Activated effector memory CD4-positive, alpha-beta T cell treated with Interleukin-2 at 50 U/mL for 16 hours (primary cell): ENCODE data around the gene ANKUB1.

ENCODE experiments used
- DNase-seq: peaks from one replicate; pipeline ENCODE4 v3.0.0-alpha.2; 2020

Gene ANKUB1

DNA sequence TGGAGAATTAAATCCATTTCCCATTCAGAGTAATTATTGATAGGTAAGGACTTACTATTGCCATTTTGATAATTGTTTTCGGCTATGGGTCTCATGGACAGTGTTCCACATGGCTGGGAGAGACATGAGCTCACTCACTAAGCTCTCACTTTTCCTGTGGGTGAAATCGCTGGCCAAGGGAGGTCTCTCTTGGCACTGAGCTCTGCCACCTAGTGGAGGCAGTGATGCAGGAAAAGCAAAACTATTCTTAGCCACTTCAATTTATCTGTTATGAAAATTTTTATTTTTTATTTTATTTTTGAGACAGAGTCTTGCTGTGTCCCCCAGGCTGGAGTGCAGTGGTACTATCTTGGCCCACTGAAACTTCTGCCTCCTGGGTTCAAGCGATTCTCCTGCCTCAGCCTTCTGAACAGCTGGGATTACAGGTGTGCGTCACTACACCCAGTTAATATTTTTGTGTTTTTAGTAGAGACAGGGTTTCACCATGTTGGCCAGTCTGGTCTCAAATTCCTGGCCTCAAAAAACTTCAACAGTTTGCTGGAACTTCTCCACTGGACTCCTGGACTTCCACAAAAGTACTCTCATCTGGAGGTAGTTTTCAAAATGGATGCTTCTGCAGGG is 16.0 kb upstream of the ANKUB1 start:
- peak; percentile 24 for DNase-seq

DNA sequence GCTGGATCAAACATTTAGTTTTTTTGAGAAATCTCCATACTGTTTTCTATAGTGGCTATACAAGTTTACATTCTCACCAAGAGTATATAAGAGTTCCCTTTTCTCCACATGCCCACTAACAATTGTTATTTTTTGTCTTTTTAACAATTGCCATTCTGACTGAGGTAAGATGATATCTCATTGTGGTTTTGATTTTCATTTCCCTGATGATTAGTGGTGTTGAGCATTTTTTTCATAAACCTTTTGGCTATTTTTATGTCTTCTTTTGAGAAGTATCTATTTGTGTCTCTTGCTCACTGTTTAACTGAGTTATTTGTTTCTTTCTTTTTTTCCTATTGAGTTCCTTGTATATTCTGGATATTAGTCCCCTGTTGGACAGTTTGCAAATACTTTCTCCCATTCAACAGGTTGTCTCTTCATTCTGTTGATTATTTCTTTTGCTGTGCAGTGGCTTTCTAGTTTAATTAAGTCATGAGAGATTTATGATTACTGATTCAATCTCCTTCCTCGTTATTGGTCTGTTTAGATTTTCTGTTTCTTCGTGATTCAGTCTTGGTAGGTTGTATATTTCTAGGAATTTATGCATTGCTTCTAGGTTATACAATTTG is 13.9 kb upstream of the ANKUB1 start:
- no peak for DNase-seq

DNA sequence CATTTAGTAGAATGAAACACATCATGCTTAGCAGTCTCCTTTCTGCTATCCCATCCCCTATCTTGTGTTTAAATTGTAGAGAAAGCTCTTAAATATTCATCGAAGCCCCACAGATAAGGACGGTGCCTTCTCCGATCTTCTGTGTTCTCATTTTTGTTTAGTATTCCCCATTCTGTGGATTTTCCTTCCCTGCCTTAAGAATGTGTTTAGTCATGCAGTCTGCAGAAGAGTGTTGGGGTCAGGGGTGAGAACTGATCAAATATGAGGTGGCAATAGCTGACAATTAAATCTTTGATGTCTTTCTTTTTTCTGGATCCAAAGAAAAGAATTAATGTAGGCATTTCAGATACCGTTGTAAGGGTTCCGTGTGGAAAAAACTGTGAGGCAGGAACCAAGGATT is 9.3 kb upstream of the ANKUB1 start:
- DNase-seq: no peak

DNA sequence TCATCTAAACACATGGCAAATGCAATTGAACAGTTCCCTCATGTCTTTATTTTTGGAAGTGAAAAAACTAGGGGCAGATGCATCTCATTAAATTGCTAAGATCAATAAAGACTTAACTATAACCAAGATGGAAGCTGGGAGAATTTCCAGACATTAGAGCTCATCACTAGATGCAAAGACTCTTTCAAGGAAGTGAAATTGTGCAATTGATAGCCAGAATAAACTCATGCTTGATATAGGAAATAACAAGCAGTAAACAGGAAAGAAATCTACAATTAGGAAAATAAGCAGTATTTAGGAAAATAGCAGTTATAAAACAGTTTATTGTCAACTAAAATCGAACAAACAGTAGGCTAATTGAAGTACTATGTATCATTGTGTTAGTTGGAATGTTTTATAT is 8.8 kb upstream of the ANKUB1 start:
- DNase-seq: no peak

DNA sequence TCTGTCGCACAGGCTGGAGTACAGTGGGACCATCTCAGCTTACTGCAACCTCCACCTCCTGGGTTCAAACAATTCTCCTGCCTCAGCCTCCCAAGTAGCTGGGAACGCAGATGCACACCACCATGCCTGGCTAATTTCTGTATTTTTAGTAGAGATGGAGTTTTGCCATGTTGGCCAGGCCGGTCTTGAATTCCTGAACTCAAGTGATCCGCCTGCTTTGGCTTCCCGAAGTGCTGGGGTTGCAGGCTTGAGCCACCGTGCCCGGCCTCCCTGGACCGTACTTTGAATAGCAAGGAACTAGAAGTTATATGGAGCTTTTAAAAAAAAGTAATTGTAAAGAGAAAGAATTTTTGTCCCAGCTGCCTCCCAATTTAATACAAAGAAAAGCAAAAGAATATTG is 8.3 kb upstream of the ANKUB1 start:
- DNase-seq: no peak

DNA sequence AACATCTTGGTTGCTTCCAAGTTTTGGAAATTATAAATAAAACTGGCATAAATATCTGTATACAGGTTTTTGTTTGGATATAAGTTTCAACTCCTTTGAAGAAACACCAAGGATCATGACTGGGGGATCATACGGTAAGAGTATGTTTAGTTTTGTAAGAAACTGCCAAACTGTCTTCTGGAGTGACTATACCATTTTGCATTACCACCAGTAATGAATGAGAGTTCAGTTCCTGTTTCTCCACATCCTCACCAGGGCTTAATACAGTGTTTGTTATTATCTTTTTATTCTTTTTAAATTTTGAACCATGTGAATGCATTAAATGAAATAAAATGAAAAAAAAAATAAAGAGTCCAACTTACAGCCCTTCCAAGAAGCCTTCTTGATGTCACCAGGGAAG is 3.7 kb upstream of the ANKUB1 start:
- no peak for DNase-seq

DNA sequence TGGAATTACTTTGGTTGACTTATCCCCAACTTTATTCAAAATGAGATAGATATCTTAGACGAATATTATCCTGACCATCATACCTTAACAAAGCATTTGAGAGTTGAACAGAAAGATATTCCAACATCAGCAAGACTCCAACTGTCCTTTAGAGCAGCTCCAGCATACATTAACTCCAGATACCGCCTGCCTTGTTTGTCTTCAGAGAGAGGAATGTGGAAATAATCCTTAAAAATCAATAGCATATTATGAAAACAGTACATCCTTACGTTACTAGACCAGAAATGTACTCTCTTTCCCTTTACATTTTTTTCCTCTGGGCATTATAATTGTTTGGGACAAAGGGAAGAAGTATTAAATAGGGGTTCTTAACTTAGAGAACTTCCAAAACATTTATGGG is 1.7 kb downstream of the ANKUB1 start:
- no peak for DNase-seq

DNA sequence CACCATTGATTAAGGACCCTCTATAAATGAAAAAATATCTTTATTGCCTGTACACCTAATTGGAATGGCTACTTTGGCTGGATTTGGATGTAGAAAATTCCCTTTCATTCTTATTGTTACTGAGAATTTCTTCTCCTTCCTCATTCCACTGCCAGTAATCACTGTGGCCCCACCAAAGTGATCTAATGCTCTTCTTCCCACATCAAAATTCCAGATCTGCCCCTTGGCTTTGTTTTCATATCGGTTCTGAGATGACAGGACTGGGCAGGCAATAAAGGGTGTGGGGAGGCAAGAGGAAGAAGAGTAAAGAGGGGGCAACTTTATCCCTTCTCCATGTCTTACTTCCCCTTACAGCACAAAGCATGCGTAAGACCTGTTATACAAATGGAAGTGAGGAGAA is 2.1 kb downstream of the ANKUB1 start:
- DNase-seq: no peak

DNA sequence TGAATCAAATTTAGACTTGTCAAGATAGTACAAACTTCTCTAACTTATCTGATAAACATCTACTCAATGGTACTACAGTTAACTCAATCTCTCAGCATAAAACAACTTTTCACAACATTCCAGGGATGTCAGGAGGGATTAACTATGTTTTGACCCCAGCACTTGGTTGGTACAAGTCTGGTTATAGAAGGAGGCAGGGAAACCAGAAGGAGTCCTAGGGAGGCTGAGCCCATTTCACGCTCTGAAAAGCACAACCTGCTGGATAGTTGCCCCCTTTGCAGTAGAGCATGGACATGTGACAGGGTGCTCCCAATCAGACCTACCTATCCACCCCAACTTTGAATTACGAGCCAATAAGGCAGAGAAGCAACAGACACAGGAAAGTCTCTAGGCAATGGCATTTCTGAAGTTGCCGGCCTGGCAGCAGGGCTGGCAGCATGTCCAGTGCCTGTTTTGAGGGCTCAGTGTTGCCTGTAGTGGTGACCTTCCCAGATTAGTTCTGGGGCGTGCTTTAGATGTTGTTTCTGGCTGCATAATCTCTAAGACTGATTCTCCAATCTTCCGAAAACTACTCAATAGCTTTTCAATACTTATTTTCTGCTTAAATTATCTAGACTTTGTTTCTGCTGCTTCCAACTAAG is 8.2 kb downstream of the ANKUB1 start:
- no peak for DNase-seq

DNA sequence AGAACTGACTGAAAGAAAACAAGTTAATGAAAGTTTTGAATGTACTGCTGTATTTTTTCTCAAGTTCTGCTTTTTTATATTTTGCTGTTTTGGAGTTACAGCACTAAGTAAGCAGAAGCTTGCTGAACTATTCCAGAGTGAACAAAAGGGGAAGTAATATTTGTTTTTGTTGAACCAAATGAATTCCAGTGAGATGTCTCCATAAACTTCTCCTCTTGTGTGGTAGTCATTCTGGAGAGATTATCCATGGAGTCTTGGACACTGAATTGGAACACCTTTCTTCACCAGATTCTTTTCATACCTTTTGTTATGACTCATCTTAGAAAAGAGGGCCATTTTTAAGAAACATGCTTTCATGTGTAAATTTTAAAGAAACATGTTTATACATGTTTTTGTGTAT is 8.8 kb downstream of the ANKUB1 start:
- no peak for DNase-seq

DNA sequence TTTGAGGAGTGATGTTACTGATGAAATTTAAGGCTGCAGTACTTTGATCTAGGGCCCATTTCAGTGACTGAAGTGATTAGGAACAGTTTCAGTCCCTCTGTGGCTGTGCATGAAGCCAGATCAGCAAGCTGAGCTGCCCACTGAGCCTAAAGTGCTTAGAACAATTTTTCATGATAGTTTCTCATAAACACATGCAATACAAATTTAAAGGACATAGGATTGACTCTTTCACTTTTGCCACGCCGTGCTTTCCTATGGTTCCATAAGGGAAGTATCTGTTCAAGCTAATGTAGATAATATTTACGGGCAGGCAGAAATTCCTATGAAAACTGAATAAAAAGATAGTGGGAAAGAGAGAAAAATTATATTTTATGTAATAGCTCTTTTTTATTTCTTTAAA is 10.6 kb downstream of the ANKUB1 start:
- no peak for DNase-seq

DNA sequence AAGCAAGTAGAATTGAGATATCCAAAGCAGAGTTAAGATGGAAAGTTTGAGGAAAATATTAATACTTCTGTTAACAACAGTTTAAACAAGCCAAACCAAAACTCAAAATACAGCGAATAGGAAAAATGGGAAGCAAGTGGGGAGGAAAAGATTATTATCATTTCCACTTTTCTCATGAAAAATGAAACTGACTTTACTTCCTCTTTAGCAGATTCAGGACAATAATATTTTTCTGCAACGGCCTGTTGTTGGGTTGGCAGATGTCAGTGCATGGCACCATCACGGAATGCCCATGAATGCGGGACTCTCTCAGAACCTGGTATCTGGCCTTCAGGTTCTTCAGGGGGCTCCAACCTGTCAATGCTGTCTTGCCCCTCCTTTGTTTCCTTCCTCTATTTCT is 11.1 kb downstream of the ANKUB1 start:
- DNase-seq: no peak

DNA sequence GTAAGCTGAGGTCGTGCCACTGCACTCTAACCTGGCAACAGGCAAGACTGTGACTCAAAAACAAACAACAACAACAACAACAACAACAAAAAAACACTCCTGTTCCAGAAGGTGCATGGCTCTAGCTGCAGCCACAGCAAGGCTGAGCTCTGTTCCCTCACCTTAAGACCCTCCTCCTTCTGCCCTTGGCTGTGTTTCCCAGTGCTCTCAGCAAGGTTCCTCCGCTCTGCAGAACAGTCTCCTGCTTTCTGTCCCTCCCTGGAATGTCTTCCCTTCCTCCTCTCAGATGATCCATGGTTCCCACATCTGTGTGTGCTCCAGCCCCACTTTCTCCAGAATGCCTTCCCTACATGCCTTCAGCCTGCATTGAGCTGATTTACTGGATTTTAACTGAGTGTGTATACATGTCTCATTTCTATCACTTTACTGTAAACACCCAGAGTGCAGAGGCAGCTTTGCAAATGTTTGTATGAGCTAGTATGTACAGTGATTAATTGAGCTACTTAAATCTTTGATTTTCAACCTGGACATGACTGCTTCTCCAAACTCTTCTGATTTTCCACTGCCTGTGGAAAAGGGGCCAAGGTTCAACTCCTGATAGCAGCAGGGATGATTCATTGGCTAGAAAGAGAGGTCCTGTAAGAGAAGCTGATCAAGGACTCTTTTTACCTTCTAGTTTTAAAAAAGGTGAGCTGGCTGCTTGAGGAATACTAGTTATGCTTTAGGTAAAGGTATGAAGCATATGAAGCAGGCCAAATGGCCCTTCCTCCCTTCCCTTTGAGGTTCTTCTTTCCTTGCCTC is 14.7 kb downstream of the ANKUB1 start:
- DNase-seq: no peak

DNA sequence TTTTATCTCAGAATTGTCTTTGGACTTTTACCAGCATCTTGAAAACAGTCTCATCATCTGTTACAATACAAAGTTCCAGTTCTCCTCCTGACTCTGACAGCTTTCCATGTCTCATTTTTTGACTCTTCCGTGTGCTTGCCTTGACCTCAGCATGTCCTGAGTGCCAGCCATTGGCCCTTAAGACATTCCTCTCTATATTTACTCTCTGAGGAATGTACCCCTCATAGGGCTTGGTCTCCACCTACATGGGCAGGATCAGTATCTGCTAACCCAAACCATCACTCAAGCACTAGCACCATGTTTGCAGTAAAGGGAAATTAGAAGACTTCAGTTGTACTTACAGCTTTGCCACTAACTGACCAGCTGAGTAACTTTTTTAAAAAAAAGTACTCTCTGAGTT is 16.2 kb downstream of the ANKUB1 start:
- DNase-seq: no peak

DNA sequence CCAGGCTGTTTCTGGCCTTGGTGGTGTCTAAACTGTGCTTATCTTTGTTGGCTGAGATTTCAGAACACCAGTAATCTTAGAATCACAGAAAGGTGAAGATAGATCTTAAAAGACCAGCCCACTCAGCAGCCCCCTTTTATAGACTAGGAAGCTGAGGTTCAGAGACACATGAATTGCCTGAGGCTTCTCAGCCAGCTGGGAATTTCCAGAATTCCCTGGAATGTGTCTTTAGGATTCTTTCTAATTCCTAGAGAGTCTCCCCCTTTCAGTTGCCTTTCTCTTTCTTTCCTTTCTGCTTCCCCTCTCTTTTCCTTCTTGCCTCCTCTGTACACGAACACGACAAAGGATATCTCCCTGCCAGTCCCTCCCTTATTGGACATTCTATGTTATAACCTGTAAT is 19.5 kb downstream of the ANKUB1 start:
- no peak for DNase-seq

DNA sequence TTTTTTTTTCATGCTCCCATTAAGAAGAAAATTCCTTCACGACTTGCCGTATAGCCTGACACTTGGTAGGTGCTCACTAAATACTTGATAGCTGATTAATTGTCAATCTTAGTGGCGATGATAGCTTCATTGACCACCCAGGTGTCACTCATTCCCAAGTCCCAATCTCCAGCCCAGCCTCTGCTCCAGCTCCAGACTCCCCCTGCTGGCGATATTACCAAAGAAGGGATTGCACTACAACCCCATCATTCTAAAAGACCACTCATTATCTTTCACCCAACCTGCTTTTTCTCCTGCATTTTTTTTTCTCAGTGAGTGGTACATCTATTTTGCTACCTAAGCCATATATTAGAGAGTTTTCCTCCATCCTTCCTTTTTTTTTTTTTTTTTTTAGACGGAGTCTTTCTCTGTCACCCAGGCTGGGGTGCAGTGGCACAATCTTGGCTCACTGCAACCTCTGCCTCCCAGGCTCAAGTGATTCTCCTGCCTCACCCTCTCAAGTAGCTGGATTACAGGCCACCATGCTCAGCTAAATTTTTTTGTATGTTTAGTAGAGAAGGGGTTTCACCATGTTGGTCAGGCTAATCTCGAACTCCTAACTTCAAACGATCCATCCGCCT is 20.6 kb downstream of the ANKUB1 start:
- no peak for DNase-seq

DNA sequence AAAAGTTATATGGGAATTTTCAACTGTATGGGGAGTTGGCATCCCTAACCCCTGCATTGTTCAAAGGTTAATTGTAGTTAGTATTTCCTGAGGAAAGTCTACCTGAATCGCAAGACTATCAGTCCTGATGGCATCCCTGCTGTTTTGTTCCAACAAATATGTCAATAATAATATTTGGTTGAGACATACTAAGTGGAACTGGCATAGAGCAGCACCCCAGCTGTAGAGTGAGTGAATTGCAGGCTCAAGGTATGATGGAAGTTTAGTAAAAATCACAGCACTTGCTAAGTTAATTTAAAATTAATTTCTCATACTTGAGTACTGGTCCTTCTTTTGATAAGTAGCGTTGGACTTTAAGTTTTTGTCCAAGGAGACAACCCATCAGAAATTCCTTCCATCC is 22.1 kb downstream of the ANKUB1 start:
- DNase-seq: no peak

DNA sequence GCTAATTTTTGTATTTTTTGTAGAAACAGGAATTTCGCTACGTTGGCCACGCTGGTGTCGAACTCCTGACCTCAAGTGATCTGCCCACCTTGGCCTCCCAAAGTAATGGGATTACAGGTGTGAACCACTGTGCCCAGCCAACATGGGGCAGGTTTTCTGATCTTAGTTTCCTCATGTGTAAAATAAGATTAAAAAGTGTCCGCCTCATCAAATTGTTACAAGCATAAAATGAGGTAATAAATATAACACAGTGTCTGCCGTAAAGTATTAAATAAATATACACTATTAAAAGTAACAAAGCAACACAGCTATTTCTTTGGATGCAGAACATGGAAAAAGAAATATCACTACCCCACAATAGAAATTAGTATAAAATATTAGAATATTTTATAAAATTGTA is 23.6 kb downstream of the ANKUB1 start:
- no peak for DNase-seq

DNA sequence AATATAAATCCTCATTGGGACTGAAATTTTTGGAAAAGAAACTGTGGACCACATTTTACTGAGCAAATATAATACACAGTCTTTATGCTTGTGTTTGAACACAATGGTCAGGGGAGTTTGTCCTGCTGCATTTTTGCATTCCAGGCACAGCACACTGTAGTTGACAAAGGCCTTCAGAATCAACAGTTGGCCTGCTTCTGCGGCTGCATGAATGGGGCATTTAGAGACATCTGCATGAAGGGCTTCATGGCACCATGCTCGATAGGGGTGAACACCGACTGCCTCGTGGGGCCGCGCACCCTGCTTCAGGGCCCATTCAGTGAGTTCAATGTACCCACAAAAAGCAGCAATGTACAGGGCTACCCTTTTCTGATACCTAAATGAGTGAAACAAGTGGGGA is 24.6 kb downstream of the ANKUB1 start:
- DNase-seq: no peak

DNA sequence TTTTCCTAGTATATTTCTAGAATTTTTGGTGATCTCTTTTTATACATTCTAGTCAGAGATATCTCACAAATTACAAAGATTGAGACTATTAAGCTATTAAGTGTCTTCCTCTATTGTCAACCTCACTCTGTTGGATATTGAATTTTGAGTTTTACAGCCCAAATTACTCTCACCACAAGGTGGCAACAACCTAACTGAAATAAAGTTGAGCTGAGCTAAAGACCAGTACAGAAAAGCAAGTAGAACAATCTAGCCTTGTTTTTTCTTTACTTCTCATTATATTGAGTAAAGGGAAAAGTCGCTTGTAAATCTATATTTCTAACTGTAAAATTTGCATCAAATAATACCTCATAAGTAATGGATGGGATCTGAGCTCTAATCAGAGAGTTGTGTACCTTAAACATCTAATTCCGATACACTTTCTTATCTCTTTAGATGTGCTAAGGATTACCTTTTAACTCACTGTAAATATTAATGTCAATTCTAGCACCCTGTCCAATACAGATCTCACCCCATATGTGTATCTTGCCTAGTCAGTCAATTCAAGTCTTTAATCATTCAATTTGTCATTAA is 26.5 kb downstream of the ANKUB1 start:
- DNase-seq: no peak

DNA sequence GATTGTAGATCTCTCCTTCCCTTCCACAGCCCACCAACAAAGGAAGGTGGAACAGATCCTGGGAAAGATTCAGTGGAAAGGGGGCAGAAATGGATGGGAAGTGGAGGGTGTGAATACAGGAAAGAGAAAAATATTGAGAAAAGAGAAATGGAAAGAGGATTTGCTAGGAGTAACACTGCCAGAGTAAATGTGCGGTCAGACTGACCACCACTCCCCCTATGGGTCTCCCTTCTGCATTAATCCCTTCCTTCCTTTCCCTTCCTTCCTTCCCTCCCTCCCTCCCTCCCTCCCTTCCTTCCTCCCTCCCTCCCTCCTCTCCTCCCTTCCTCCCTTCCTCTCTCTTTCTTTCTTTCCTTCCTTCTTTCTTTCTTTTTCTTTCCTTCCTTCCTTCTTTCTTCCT is 28.1 kb downstream of the ANKUB1 start:
- DNase-seq: no peak

DNA sequence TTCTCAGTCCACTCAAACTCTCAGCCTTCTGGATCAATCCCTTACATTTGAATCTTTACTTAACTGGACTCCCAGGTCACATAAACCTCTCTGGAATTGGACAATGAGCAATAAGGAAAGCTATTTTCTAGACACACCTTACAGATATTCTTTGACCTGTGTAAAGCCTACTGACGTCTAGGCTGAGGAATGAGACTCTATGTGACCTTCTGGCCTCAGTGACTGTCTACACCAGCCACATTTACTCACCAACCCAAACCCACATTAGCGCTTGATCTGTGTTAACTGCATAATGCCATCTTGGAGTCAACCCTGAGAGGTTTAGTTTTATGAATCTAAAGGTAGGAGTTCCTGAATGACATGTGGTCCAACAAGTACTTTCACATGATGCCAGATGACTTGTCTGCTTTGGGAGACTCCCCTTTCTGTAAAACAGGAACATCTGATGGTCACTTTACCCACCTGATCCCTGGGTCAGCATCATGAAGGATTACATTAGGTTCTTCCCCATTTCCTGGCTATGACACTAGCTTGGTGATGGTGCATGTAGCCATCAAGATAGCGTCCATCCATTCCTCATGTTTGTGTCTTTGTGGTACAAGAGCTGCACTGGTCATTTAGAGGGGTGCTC is 28.7 kb downstream of the ANKUB1 start:
- DNase-seq: no peak

DNA sequence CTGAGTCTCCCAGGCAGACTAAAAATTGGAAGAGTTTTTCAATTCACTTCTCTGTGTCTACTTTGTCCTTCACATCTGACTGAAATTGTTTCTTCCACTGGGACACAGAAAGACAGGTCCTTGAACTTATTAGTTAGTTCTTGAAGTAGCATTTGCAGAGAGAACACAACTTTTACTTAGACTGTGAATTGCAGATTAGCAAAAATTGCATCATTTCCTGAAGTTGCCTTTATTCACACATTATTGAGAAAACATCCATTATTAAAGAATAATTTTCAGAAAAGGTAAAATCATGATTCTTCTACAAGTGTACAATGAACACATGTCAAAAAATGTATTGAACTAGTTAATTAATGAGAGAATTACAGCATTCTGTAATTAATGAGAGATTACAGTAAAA is 38.6 kb downstream of the ANKUB1 start:
- no peak for DNase-seq
